Ovary (tissue), 3 donors: ENCODE data around the gene ADAMTS3.

Source experiments
- POLR2A ChIP-seq: fragments of 450-650 bp; IDR thresholded peaks from one replicate; pipeline ENCODE4 v1.6.1; 2017; ENCODE audit warnings: antibody characterized with exemption, mild to moderate bottlenecking, moderate library complexity
- TF ChIP-seq, protein P1 (sequence below), 3 donors: fragments of 450-650 bp in 2 of 3; fragments of 200-600 bp in 1 of 3; IDR thresholded peaks; one replicate each; pipeline versions ENCODE4 v1.5.1 to v1.8.0; 2016 to 2022; ENCODE audit warnings: antibody characterized with exemption in 3 of 3, mild to moderate bottlenecking in 1 of 3
- donor health status: DM: no; HTN: no; CAD: no.

DNA sequence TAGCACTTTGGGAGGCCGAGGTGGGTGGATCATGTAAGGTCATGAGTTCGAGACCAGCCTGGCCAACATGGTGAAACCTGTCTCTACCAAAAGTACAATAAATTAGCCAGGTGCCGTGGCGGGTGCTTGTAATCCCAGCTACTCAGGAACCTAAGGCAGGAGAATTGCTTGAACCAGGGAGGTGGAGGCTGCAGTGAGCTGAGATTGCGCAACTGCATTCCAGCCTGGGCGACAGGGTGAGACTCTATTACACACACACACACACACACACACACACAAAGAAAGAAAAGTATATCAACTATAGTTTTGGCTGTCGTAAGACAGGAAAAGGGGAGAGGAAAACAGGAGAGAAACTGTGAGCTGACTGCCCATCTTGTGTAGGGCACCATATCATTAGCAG is 171.7 kb downstream of the ADAMTS3 start:
- TF ChIP-seq, protein P1, sequence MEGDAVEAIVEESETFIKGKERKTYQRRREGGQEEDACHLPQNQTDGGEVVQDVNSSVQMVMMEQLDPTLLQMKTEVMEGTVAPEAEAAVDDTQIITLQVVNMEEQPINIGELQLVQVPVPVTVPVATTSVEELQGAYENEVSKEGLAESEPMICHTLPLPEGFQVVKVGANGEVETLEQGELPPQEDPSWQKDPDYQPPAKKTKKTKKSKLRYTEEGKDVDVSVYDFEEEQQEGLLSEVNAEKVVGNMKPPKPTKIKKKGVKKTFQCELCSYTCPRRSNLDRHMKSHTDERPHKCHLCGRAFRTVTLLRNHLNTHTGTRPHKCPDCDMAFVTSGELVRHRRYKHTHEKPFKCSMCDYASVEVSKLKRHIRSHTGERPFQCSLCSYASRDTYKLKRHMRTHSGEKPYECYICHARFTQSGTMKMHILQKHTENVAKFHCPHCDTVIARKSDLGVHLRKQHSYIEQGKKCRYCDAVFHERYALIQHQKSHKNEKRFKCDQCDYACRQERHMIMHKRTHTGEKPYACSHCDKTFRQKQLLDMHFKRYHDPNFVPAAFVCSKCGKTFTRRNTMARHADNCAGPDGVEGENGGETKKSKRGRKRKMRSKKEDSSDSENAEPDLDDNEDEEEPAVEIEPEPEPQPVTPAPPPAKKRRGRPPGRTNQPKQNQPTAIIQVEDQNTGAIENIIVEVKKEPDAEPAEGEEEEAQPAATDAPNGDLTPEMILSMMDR (IDR thresholded peaks at IDR 0.05): no peak
- no peak for TF ChIP-seq POLR2A
